H1 (cell line): ENCODE measurements around the gene GPT2. TPM values are rescaled to one million over a fixed set of nuclear protein-coding genes. Genes with fewer than 3 reads are reported as not detected.

ENCODE experiments used
- CTCF ChIA-PET: fragments of 300-600 bp; sonication (Branson Sonifier 250); formaldehyde crosslinking; loops from one replicate; lab custom pipeline; 2021; ENCODE audit not compliant: partially characterized antibody; lab: Charles Lee
- POLR2A ChIA-PET: fragments of 300-600 bp; sonication (Branson Sonifier 250); formaldehyde crosslinking; loops from one replicate; lab custom pipeline; 2021; ENCODE audit warnings: inconsistent platforms; ENCODE audit not compliant: partially characterized antibody; lab: Charles Lee
- DNase-seq, 2 experiments: peaks; one replicate each; pipeline versions ENCODE4 v3.0.0 to v3.0.0-alpha.2; 2010 to 2022; ENCODE audit warnings: low spot score in 2 of 2, low read depth in 1 of 2, mixed read lengths in 1 of 2
- FAIRE-seq: peaks from 2 replicates; lab custom pipeline; 2011; peaks lifted over from hg19 to GRCh38; lab: Jason Lieb, UNC
- H2AFZ ChIP-seq: 2 replicates; pipeline ENCODE4 v1.8.1; 2012; ENCODE audit warnings: low read length, inconsistent platforms
- H2AK5ac ChIP-seq: 2 replicates; pipeline ENCODE4 v1.6.1; 2013; ENCODE audit warnings: low read depth, low read length
- H2BK120ac ChIP-seq: replicated peaks from 2 replicates; pipeline ENCODE3; 2013; ENCODE audit warnings: low read depth, low read length, inconsistent platforms
- H2BK12ac ChIP-seq: 2 replicates; pipeline ENCODE4 v1.6.1; 2013; ENCODE audit warnings: low read depth, low read length
- H2BK15ac ChIP-seq: 2 replicates; pipeline ENCODE4 v1.6.1; 2013; ENCODE audit warnings: low read length
- H2BK20ac ChIP-seq: 2 replicates; pipeline ENCODE4 v1.6.1; 2013; ENCODE audit warnings: low read length
- H2BK5ac ChIP-seq: 2 replicates; pipeline ENCODE4 v1.6.1; 2013; ENCODE audit warnings: low read depth, low read length
- H3K14ac ChIP-seq: 2 replicates; pipeline ENCODE4 v1.6.1; 2013; ENCODE audit warnings: inconsistent platforms; ENCODE audit not compliant: insufficient read length
- H3K18ac ChIP-seq: 2 replicates; pipeline ENCODE4 v1.6.1; 2013; ENCODE audit warnings: low read length; ENCODE audit errors: extremely low read depth
- H3K23ac ChIP-seq: 2 replicates; pipeline ENCODE4 v1.6.1; 2013; ENCODE audit warnings: inconsistent platforms; ENCODE audit not compliant: insufficient read length
- H3K23me2 ChIP-seq: 2 replicates; pipeline ENCODE4 v1.6.1; 2013; ENCODE audit warnings: low read depth, low read length
- H3K27ac ChIP-seq: 2 replicates; pipeline ENCODE4 v1.6.1; 2011; ENCODE audit warnings: low read depth, low read length, inconsistent platforms
- H3K27me3 ChIP-seq, 4 experiments: replicated peaks in 1 of 4; 1 replicate in 1 of 4; 2 replicates in 3 of 4; pipeline versions ENCODE4 v1.6.1 to v1.8.1; 2011 to 2013; ENCODE audit warnings: low read length in 3 of 4, mild to moderate bottlenecking in 3 of 4, inconsistent platforms in 2 of 4, mixed read lengths in 2 of 4, moderate library complexity in 1 of 4; ENCODE audit not compliant: control insufficient read depth in 3 of 4, insufficient read depth in 3 of 4; ENCODE audit errors: extremely low read depth in 1 of 4
- H3K36me3 ChIP-seq, 4 experiments: 2 replicates each; pipeline versions ENCODE4 v1.6.1 to v1.8.1; 2011 to 2013; ENCODE audit warnings: mild to moderate bottlenecking in 4 of 4, low read length in 3 of 4, moderate library complexity in 2 of 4, control low read depth in 1 of 4, inconsistent platforms in 1 of 4; ENCODE audit not compliant: insufficient read depth in 4 of 4, control insufficient read depth in 2 of 4
- H3K4ac ChIP-seq: replicated peaks from 2 replicates; pipeline ENCODE3; 2013; ENCODE audit warnings: low read length, low read depth, mixed read lengths, inconsistent platforms; ENCODE audit not compliant: insufficient read length
- H3K4me1 ChIP-seq, 4 experiments: replicated peaks in 1 of 4; 1 replicate in 1 of 4; 2 replicates in 3 of 4; pipeline versions ENCODE4 v1.6.1 to v1.8.1; 2011 to 2013; ENCODE audit warnings: low read length in 3 of 4, inconsistent platforms in 2 of 4, mixed read lengths in 1 of 4; ENCODE audit not compliant: insufficient read depth in 4 of 4, control insufficient read depth in 3 of 4
- H3K4me2 ChIP-seq, 2 experiments: 2 replicates each; pipeline versions ENCODE4 v1.6.1 to v1.8.1; 2011 to 2013; ENCODE audit warnings: low read depth in 2 of 2, low read length in 2 of 2, control low read depth in 1 of 2, inconsistent platforms in 1 of 2, mild to moderate bottlenecking in 1 of 2; ENCODE audit not compliant: insufficient read depth in 1 of 2
- H3K4me3 ChIP-seq, 4 experiments: fragments of 200-600, 300-600 bp in 1 of 4; sonication (generic), shearing (Covaris generic), sonication (Bioruptor Twin) in 1 of 4; 2 replicates each; pipeline versions ENCODE4 v1.5.1 to v1.8.1; 2011 to 2016; ENCODE audit warnings: low read length in 4 of 4, low read depth in 3 of 4, control low read depth in 2 of 4, inconsistent platforms in 2 of 4, mild to moderate bottlenecking in 2 of 4, mixed read lengths in 1 of 4, moderate library complexity in 1 of 4; ENCODE audit not compliant: insufficient read depth in 2 of 4; ENCODE audit errors: extremely low read depth in 1 of 4
- H3K56ac ChIP-seq: replicated peaks from 2 replicates; pipeline ENCODE3; 2013; ENCODE audit warnings: low read depth, mild to moderate bottlenecking, mixed read lengths, low read length, inconsistent platforms; ENCODE audit not compliant: insufficient read length
- H3K79me1 ChIP-seq: 2 replicates; pipeline ENCODE4 v1.6.1; 2013; ENCODE audit warnings: low read depth, low read length, control low read depth
- H3K79me2 ChIP-seq, 2 experiments: 2 replicates each; pipeline versions ENCODE4 v1.6.1 to v1.8.1; 2012 to 2013; ENCODE audit warnings: low read length in 2 of 2, mild to moderate bottlenecking in 2 of 2, inconsistent platforms in 1 of 2; ENCODE audit not compliant: insufficient read depth in 2 of 2, control insufficient read depth in 1 of 2
- H3K9ac ChIP-seq, 4 experiments: replicated peaks in 1 of 4; 1 replicate in 1 of 4; 2 replicates in 3 of 4; pipeline versions ENCODE4 v1.6.1 to v1.8.1; 2011 to 2013; ENCODE audit warnings: low read depth in 3 of 4, low read length in 3 of 4, control low read depth in 2 of 4, mild to moderate bottlenecking in 2 of 4, moderate library complexity in 2 of 4, inconsistent platforms in 1 of 4; ENCODE audit errors: extremely low read depth in 1 of 4
- H3K9me3 ChIP-seq, 2 experiments: 2 replicates each; pipeline versions ENCODE4 v1.6.1 to v1.8.1; 2012 to 2013; ENCODE audit warnings: mild to moderate bottlenecking in 2 of 2, moderate library complexity in 2 of 2, control low read depth in 1 of 2, inconsistent platforms in 1 of 2, low read depth in 1 of 2, low read length in 1 of 2, mixed read lengths in 1 of 2; ENCODE audit not compliant: insufficient read depth in 2 of 2
- H4K20me1 ChIP-seq, 2 experiments: replicated peaks in 1 of 2; 2 replicates each; pipeline versions ENCODE3 to v1.8.1; 2011 to 2013; ENCODE audit warnings: inconsistent platforms in 2 of 2, low read length in 2 of 2, mild to moderate bottlenecking in 1 of 2; ENCODE audit not compliant: insufficient read depth in 2 of 2, control insufficient read depth in 1 of 2
- H4K5ac ChIP-seq: 2 replicates; pipeline ENCODE4 v1.6.1; 2013; ENCODE audit warnings: low read length, low read depth, mixed read lengths, inconsistent platforms; ENCODE audit not compliant: insufficient read length
- H4K8ac ChIP-seq: 2 replicates; pipeline ENCODE4 v1.8.0; 2013; ENCODE audit warnings: mild to moderate bottlenecking, moderate library complexity, low read length, inconsistent platforms; ENCODE audit not compliant: insufficient read depth; ENCODE audit errors: extremely low read depth
- H4K91ac ChIP-seq: replicated peaks from 2 replicates; pipeline ENCODE3; 2013; ENCODE audit warnings: low read length, mixed read lengths, inconsistent platforms; ENCODE audit not compliant: insufficient read length
- CREB1 ChIP-seq: IDR thresholded peaks from 2 replicates; pipeline ENCODE4 v1.6.1; 2012; ENCODE audit warnings: inconsistent platforms
- E2F6 ChIP-seq: IDR thresholded peaks from 2 replicates; pipeline ENCODE4 v1.6.1; 2012; ENCODE audit warnings: inconsistent platforms
- HDAC2 ChIP-seq, 2 experiments: fragments of 300-600 bp in 1 of 2; sonication (generic) in 1 of 2; IDR thresholded peaks; 2 replicates each; pipeline ENCODE4 v1.6.1; 2011 to 2012; ENCODE audit warnings: low read depth in 2 of 2, low read length in 2 of 2, mild to moderate bottlenecking in 2 of 2, moderate library complexity in 2 of 2, borderline replicate concordance in 1 of 2, inconsistent platforms in 1 of 2
- NANOG ChIP-seq: IDR thresholded peaks from 2 replicates; pipeline ENCODE4 v1.6.1; 2011; ENCODE audit warnings: low read length, low read depth, mild to moderate bottlenecking, inconsistent platforms; ENCODE audit not compliant: insufficient read depth, poor library complexity, severe bottlenecking
- RFX5 ChIP-seq: IDR thresholded peaks from 2 replicates; pipeline ENCODE4 v1.6.1; 2011; ENCODE audit warnings: low read depth, low read length, improper control_type of control experiment, borderline replicate concordance
- RNF2 ChIP-seq: fragments of 200-900, 300-1000 bp; sonication (generic); IDR thresholded peaks from 2 replicates; pipeline ENCODE4 v1.7.1; 2016; ENCODE audit warnings: borderline replicate concordance, low read depth, mild to moderate bottlenecking, antibody characterized with exemption, low read length; ENCODE audit not compliant: poor library complexity, severe bottlenecking; ENCODE audit errors: missing control alignments
- SIN3A ChIP-seq, 2 experiments: IDR thresholded peaks in 1 of 2; conservative IDR thresholded peaks in 1 of 2; 2 replicates each; pipeline ENCODE4 v1.6.1; 2011 to 2012; ENCODE audit warnings: low read length in 2 of 2, improper control_type of control experiment in 1 of 2, low read depth in 1 of 2, mild to moderate bottlenecking in 1 of 2
- SP4 ChIP-seq: IDR thresholded peaks from 2 replicates; pipeline ENCODE4 v1.6.1; 2012; ENCODE audit warnings: low read length, inconsistent platforms
- TAF7 ChIP-seq: optimal IDR thresholded peaks from 2 replicates; pipeline ENCODE3; 2011; ENCODE audit warnings: low read depth, mild to moderate bottlenecking, inconsistent platforms, low read length, moderate library complexity, borderline replicate concordance
- TCF12 ChIP-seq: IDR thresholded peaks from 2 replicates; pipeline ENCODE4 v1.6.1; 2011; ENCODE audit warnings: low read depth, mild to moderate bottlenecking, low read length
- WGBS, 2 experiments: shearing (Covaris generic) in 1 of 2; methylation state at CpG; one replicate each; pipeline versions ENCODE4 v1.1.6 to v1.1.7; 2013 to 2015; ENCODE audit warnings: low lambda C conversion rate in 2 of 2, mixed read lengths in 2 of 2, inconsistent platforms in 1 of 2, low coverage in 1 of 2, missing lambda C conversion rate in 1 of 2; ENCODE audit not compliant: insufficient replicate concordance in 2 of 2, insufficient coverage in 1 of 2, insufficient read length in 1 of 2; ENCODE audit errors: extremely low coverage in 1 of 2, missing lambda C conversion rate in 1 of 2; 5-methylcytosine and 5-hydroxymethylcytosine counted together
- polyA plus RNA-seq, 7 experiments: library from polyadenylated mRNA; depleted of rRNA in 3 of 7; stranded (reverse) in 5 of 7; unstranded in 2 of 7; fragments of >200 nt in 5 of 7; fragments of 200-250 nt in 2 of 7; gene quantifications; 1 replicate in 5 of 7; 2 replicates in 1 of 7; 4 replicates in 1 of 7; pipeline versions ENCODE4 v1.2.1 to v1.2.3, GENCODE V29; 2011 to 2013; ENCODE audit warnings: missing spikeins in 2 of 7, mixed read lengths in 2 of 7
- total RNA-seq: library from RNA; stranded (reverse); fragmentation: NEBNext Ultra II Directional; extraction: Animal tissue kit (Norgen Biotek cat#: 25700); gene quantifications from 2 replicates; pipeline ENCODE4 v1.2.1, GENCODE V29; 2021

The GPT2 gene
- total and polyA plus RNA-seq, 2 of the 8 experiments (the other 6 are each of a cell fraction or from before 2014, with no cell fraction given), result 71.6 to 94.1 TPM

- Histone ChIP-seq H2BK5ac (peak overlapping the region; percentile 99), H3K4me2 (peak overlapping the region; percentile 81 to 84; a peak in 2 of 4 replicates), H3K79me1 (peaks cover 5% of the 10 kb centered on the region; the same call in 1 of the 2 replicates), H3K79me2 (peaks cover 0 to 31% of the 10 kb centered on the region in 2 experiments), H3K9ac (no peak overlapping the region), H4K5ac (no peak overlapping the region), H3K14ac (no peak overlapping the region), H2BK12ac (peak overlapping the region; percentile 100), H2AFZ (peak overlapping the region; percentile 86; the same call in 1 of the 2 replicates), H2BK15ac (0 out of 2 replicates have a peak overlapping the region, but pooled peaks have one; percentile 97), H3K4ac (no peak overlapping the region), H3K27me3 (no peaks in the 10 kb centered on the region), H3K27ac (no peak overlapping the region), H3K4me3 (peak overlapping the region in 1 of 4 experiments; percentile 95; a peak in 1 of 8 replicates), H2BK120ac (no peak overlapping the region), H3K36me3 (peaks cover 0 to 19% (median 2%) of the 10 kb centered on the region in 4 experiments; a peak in 2 of 8 replicates), H3K18ac (peak overlapping the region; percentile 76), H4K91ac (no peak overlapping the region), H4K8ac (no peak overlapping the region), H2AK5ac (peak overlapping the region; percentile 98; the same call in 1 of the 2 replicates), H3K56ac (no peak overlapping the region), H3K23ac (no peak overlapping the region), H3K9me3 (no peaks in the 10 kb centered on the region), H3K23me2 (peaks cover 13% of the 10 kb centered on the region; the same call in 1 of the 2 replicates), H4K20me1 (peaks cover 7% of the 10 kb centered on the region in 2 experiments), H3K4me1 (peaks cover 8 to 31% (median 18%) of the 10 kb centered on the region in 4 experiments), H2BK20ac (peak overlapping the region; percentile 16)
- CTCF ChIA-PET, result interaction anchor here (1.0 to 5.7 kb wide), 5 partner anchors 18 to 28 kb away, joined by 3 to 25 read pairs (median 6); no protein-coding TSS in a partner anchor
- DNase-seq, result no peak
- POLR2A ChIA-PET, result interaction anchor here (0.7 to 13.8 kb wide), 11 partner anchors 9 to 266 kb away, joined by 3 to 580 read pairs (median 6); partner anchors contain the start of gene ORC6
- 79% methylated on average over 9 of the region's 9 CpGs; no CpG with 5 or more reads in 1 of the 2 experiments for WGBS, 2 experiments
- no peak for FAIRE-seq
- TF ChIP-seq CREB1 (no peak), NANOG (no peak), TAF7 (no peak), SIN3A (conservative IDR thresholded peaks at IDR 0.05 in 1 of 2, IDR thresholded peaks at IDR 0.05 in 1 of 2; ENCODE audit: low read depth in 1 of 2, low read length in 2 of 2) (no peak), TCF12 (no peak), RNF2 (no peak), RFX5 (no peak), E2F6 (no peak), HDAC2 (IDR thresholded peaks at IDR 0.05; ENCODE audit: borderline replicate concordance in 1 of 2, low read depth in 2 of 2, low read length in 2 of 2) (no peak), SP4 (no peak)
Observed at GRCh38 chr16:46882304-46882939, 1.7 kb upstream of the GPT2 start.
